H1 (cell line): ENCODE results near the gene SYNPR. TPM values are rescaled to one million over a fixed set of nuclear protein-coding genes. Genes with fewer than 3 reads are reported as not detected.

ENCODE experiments used
- EGR1 ChIP-seq: IDR thresholded peaks from 2 replicates; pipeline ENCODE4 v1.6.1; 2011; ENCODE audit warnings: low read depth, low read length, borderline replicate concordance
- KDM1A ChIP-seq: fragments of 200-600, 300-600 bp; sonication (generic); IDR thresholded peaks from 2 replicates; pipeline ENCODE4 v1.7.1; 2016; ENCODE audit warnings: mild to moderate bottlenecking, low read length, borderline replicate concordance
- MAFK ChIP-seq: IDR thresholded peaks from 2 replicates; pipeline ENCODE4 v1.6.1; 2012; ENCODE audit warnings: low read depth, mild to moderate bottlenecking, improper control_type of control experiment, low read length
- TAF1 ChIP-seq: IDR thresholded peaks from 2 replicates; pipeline ENCODE4 v1.6.1; 2011; ENCODE audit warnings: mild to moderate bottlenecking, low read depth, low read length
- polyA plus RNA-seq, 7 experiments: library from polyadenylated mRNA; depleted of rRNA in 3 of 7; stranded (reverse) in 5 of 7; unstranded in 2 of 7; fragments of >200 nt in 5 of 7; fragments of 200-250 nt in 2 of 7; gene quantifications; 1 replicate in 5 of 7; 2 replicates in 1 of 7; 4 replicates in 1 of 7; pipeline versions ENCODE4 v1.2.1 to v1.2.3, GENCODE V29; 2011 to 2013; ENCODE audit warnings: missing spikeins in 2 of 7, mixed read lengths in 2 of 7
- total RNA-seq: library from RNA; stranded (reverse); fragmentation: NEBNext Ultra II Directional; extraction: Animal tissue kit (Norgen Biotek cat#: 25700); gene quantifications from 2 replicates; pipeline ENCODE4 v1.2.1, GENCODE V29; 2021

The SYNPR gene
- total and polyA plus RNA-seq, 2 of the 8 experiments (the other 6 are each of a cell fraction or from before 2014, with no cell fraction given), result 0.39 to 0.99 TPM

- TF ChIP-seq MAFK, result no peak
- no peak for TF ChIP-seq KDM1A
- TF ChIP-seq EGR1, result no peak
- no peak for TF ChIP-seq TAF1
Measured at GRCh38 chr3:63609834-63610233, 331.7 kb downstream of the SYNPR start (continued).
